Type B pancreatic cell (in vitro differentiated cells): ENCODE data around the gene UBR2. TPM values are rescaled to one million over a fixed set of nuclear protein-coding genes. Genes with fewer than 3 reads are reported as not detected.

ENCODE experiments used
- DNase-seq: peaks from one replicate; pipeline ENCODE4 v3.0.0; 2021; ENCODE audit warnings: mixed read lengths; ENCODE audit not compliant: unreplicated experiment; ENCODE audit errors: extremely low spot score
- H3K27ac Mint-ChIP-seq: 2 replicates; pipeline ENCODE4 v1.8.0; 2021; ENCODE audit warnings: mild to moderate bottlenecking, mixed read lengths
- H3K27me3 Mint-ChIP-seq: 2 replicates; pipeline ENCODE4 v1.8.0; 2021; ENCODE audit warnings: mixed read lengths
- H3K36me3 Mint-ChIP-seq: 2 replicates; pipeline ENCODE4 v1.8.0; 2021; ENCODE audit warnings: mixed read lengths
- H3K4me1 Mint-ChIP-seq: one replicate; pipeline ENCODE4 v1.8.0; 2021; ENCODE audit warnings: mixed read lengths; ENCODE audit not compliant: unreplicated experiment
- H3K4me3 Mint-ChIP-seq: 2 replicates; pipeline ENCODE4 v1.8.0; 2021; ENCODE audit warnings: mild to moderate bottlenecking, mixed read lengths
- H3K9me3 Mint-ChIP-seq: 2 replicates; pipeline ENCODE4 v1.8.0; 2021; ENCODE audit warnings: mixed read lengths
- CTCF ChIP-seq: fragments of 200-600 bp; sonication (generic); conservative IDR thresholded peaks from 2 replicates; pipeline ENCODE4 v1.5.0; 2021; ENCODE audit warnings: antibody characterized with exemption, mild to moderate bottlenecking
- total RNA-seq: library from RNA; stranded (reverse); gene quantifications from 2 replicates; pipeline ENCODE4 v1.2.1, GENCODE V29; 2021; ENCODE audit warnings: low replicate concordance

Gene UBR2
- total RNA-seq, 1 donor from 2014 or later, result 26.6 TPM

- Mint-ChIP-seq H3K27ac (no peak overlapping the region), H3K27me3 (no peaks in the 10 kb centered on the region), H3K9me3 (peaks cover 3% of the 10 kb centered on the region), H3K4me3 (no peak overlapping the region), H3K4me1 (no peaks in the 10 kb centered on the region), H3K36me3 (no peaks in the 10 kb centered on the region)
- no peak for DNase-seq
- TF ChIP-seq CTCF, result no peak
Observed at GRCh38 chr6:42522942-42523814, 40.7 kb upstream of the UBR2 start.

GRCh38 chr6:42525206-42525605 lies 38.6 kb upstream of the UBR2 start:
- Mint-ChIP-seq H3K36me3 (no peaks in the 10 kb centered on the region), H3K4me3 (no peak overlapping the region), H3K27me3 (no peaks in the 10 kb centered on the region), H3K9me3 (no peaks in the 10 kb centered on the region), H3K4me1 (no peaks in the 10 kb centered on the region), H3K27ac (no peak overlapping the region)
- no peak for TF ChIP-seq CTCF
- no peak for DNase-seq

- no peaks in the 10 kb centered on the region for H3K9me3 Mint-ChIP-seq
- no peaks in the 10 kb centered on the region for H3K4me1 Mint-ChIP-seq
- no peak overlapping the region for H3K27ac Mint-ChIP-seq
- no peak for DNase-seq
- H3K4me3 Mint-ChIP-seq, result no peak overlapping the region
- no peaks in the 10 kb centered on the region for H3K36me3 Mint-ChIP-seq
- H3K27me3 Mint-ChIP-seq, result no peaks in the 10 kb centered on the region
- no peak for TF ChIP-seq CTCF
Observed at GRCh38 chr6:42526616-42527015, 37.2 kb upstream of the UBR2 start.

- Mint-ChIP-seq H3K27me3 (no peaks in the 10 kb centered on the region), H3K4me1 (no peaks in the 10 kb centered on the region), H3K27ac (no peak overlapping the region), H3K36me3 (no peaks in the 10 kb centered on the region), H3K4me3 (no peak overlapping the region), H3K9me3 (no peaks in the 10 kb centered on the region)
- DNase-seq, result no peak
- no peak for TF ChIP-seq CTCF
Observed at GRCh38 chr6:42527204-42527603, 36.6 kb upstream of the UBR2 start.

- H3K4me1 Mint-ChIP-seq, result no peaks in the 10 kb centered on the region
Observed at GRCh38 chr6:42530296-42530695, 33.5 kb upstream of the UBR2 start.

More at GRCh38 chr6:42530296-42530695, 33.5 kb upstream of the UBR2 start:
- Mint-ChIP-seq H3K9me3 (no peaks in the 10 kb centered on the region), H3K4me3 (no peak overlapping the region), H3K27ac (no peak overlapping the region), H3K27me3 (no peaks in the 10 kb centered on the region), H3K36me3 (no peaks in the 10 kb centered on the region)
- no peak for DNase-seq
- no peak for TF ChIP-seq CTCF
